ENCODE results near the gene HARBI1.

DNA sequence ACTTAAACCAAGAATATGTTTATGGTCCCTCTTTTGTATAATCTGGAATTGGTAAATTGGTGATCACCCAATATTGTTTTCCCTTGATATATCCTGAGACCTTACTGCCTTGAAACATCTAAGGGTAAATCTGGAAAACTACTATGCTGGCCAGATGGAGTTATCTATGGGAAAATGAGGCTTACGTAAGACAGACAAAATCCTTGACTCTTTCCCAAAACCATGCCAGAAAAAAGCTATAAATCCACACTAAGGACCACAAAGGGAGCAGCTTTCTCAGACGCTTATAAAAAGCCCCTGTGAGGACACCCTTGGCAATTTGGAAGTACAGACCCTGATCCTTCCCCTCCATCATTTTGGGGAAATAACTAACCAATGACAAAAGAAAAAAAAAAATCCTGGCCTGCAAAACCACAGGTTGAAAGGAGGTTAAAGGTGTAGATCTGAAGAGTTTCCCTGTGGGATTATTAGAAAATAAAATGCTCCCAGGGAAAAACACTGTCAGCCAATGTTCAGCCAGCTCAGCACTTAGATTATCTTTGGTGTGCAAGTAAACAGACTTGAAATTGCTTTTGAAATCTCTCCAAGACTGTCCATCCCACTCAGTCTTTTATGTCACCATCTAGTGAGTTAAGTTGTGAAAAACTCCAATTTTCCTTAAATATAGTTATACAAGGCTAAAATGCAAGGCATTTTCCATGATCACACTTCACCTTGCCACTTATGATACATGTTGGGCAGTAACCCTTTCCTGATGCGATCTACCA is 16.6 kb downstream of the HARBI1 start:
- no peak for TF ChIP-seq EZH2 (IDR thresholded peaks at IDR 0.05; ENCODE audit: borderline replicate concordance, low read depth, low read length, severe bottlenecking)
- no peak for TF ChIP-seq FOS (IDR thresholded peaks at IDR 0.05; ENCODE audit: borderline replicate concordance, insufficient read depth, low read length)
- TF ChIP-seq, protein P1, sequence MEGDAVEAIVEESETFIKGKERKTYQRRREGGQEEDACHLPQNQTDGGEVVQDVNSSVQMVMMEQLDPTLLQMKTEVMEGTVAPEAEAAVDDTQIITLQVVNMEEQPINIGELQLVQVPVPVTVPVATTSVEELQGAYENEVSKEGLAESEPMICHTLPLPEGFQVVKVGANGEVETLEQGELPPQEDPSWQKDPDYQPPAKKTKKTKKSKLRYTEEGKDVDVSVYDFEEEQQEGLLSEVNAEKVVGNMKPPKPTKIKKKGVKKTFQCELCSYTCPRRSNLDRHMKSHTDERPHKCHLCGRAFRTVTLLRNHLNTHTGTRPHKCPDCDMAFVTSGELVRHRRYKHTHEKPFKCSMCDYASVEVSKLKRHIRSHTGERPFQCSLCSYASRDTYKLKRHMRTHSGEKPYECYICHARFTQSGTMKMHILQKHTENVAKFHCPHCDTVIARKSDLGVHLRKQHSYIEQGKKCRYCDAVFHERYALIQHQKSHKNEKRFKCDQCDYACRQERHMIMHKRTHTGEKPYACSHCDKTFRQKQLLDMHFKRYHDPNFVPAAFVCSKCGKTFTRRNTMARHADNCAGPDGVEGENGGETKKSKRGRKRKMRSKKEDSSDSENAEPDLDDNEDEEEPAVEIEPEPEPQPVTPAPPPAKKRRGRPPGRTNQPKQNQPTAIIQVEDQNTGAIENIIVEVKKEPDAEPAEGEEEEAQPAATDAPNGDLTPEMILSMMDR (IDR thresholded peaks at IDR 0.05; ENCODE audit: extremely low read depth in 1 of 2, insufficient read depth in 1 of 2, low read depth in 1 of 2, low read length in 2 of 2), result no peak
- TF ChIP-seq POLR2AphosphoS5 (IDR thresholded peaks at IDR 0.05; ENCODE audit: insufficient read depth, low read depth, low read length), result no peak
- TF ChIP-seq POLR2A (IDR thresholded peaks at IDR 0.05; ENCODE audit: low read depth, low read length), result no peak
- TF ChIP-seq, protein P2, sequence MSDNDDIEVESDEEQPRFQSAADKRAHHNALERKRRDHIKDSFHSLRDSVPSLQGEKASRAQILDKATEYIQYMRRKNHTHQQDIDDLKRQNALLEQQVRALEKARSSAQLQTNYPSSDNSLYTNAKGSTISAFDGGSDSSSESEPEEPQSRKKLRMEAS (IDR thresholded peaks at IDR 0.05; ENCODE audit: insufficient read depth, insufficient read length), result no peak
- TF ChIP-seq JUN (IDR thresholded peaks at IDR 0.05; ENCODE audit: borderline replicate concordance, insufficient read depth, insufficient read length, low read depth), result no peak
